GM21786 (cell line): ENCODE data around the gene MAD1L1.
A peak's percentile ranks its signal among the peaks of the same experiment; 100 is the strongest.

Experiments
- ATAC-seq: cut with Tn5 transposase; IDR thresholded peaks from one replicate; pipeline ENCODE4 v1.9.1; 2021; ENCODE audit not compliant: unreplicated experiment

MAD1L1 gene

GRCh38 chr7:1995426-1995825 lies 237.3 kb downstream of the MAD1L1 start:
- ATAC-seq, result no peak

GRCh38 chr7:1994931-1995330 lies 237.8 kb downstream of the MAD1L1 start:
- ATAC-seq, result no peak

- no peak for ATAC-seq
Observed at GRCh38 chr7:1993776-1994740, 238.7 kb downstream of the MAD1L1 start.

DNA sequence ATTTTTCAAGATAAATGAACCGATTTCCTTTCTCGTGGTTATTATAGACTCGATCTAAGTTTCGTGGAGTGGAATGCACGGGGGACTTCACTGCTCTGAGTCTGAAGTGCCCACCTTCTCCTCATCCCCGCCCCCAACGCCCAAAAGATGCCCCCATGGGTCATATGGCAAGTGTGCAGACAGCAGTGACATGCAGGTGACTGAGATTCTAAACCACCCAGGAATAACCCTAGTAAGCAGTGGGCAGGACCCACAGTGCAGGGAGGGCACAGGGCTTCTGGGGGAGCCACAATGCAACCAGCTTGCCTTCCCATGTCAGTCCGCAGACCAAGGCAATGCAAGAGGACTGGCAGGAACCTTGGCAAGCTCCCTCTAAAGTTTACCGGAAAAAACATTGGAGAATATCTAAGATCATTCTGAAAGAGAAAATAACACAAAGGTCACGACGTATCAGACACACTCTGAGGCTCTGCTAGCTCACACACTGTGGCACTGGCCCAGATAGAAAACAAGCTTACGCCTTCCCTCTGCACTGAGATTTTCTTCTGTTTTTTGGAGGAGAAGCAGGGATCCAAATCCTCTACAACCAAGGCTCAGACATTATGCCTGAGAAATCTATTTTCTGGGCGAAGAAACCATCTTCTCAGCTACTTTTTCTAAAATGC lies 239.6 kb downstream of the MAD1L1 start:
- no peak for ATAC-seq

DNA sequence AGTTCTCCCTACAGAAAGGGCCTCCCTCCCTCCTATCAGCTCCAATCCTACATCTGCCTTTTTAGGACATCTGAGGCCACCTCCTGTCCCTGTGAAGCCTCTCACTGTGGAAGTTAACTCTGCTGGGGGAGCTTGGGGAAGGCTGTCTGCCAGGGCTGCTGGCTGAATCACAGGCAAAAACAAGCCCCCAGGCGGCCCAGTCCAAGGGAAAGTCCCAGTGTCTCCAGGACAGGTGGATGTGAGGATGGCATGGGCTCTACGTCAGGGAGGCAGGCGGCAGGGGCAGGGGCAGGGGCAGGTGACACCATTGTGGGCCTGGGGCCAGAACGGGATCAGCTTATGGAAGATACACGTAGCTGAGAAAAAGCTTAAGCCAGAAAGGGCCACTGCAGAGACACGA lies 240.2 kb downstream of the MAD1L1 start:
- no peak for ATAC-seq

- ATAC-seq, result no peak
Observed at GRCh38 chr7:1990001-1990670, 242.6 kb downstream of the MAD1L1 start.

DNA sequence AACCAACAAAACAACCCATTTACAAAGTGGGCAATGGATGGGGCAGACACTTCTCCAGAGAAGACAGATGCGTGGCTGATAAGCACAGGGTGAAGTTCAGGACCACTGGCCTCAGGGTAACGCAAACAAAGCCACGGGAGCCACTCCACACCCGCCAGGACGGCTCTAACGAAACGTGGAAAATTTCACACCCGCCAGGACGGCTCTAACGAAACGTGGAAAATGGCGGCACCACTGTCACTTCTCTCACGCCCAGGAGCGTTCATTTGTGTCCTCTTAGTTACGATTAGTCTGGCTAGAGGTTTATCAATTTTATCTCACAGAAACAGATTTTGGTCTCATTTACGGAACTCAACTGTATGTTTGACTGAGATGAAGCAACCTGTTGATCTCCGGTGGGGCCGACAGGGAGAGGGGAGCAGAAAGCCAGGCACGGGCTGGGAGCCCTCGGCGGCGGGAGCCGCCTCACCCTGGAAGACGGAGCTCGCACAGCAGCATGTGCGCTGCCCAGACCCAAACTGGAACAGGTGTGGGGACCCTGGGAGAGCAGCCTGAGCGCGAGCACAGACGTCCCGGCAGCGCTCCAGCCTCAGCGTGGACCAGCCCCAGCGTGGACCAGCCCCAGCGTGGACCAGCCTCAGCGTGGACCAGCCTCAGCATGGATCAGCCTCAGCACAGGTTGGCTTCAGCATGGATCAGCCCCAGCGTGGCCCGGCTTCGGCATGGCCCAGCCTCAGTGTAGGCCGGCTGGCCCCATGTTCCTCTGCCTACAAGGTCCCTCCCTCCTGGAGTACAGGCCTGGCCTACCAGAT lies 243.5 kb downstream of the MAD1L1 start:
- no peak for ATAC-seq

GRCh38 chr7:1988533-1988930 lies 244.2 kb downstream of the MAD1L1 start:
- no peak for ATAC-seq

DNA sequence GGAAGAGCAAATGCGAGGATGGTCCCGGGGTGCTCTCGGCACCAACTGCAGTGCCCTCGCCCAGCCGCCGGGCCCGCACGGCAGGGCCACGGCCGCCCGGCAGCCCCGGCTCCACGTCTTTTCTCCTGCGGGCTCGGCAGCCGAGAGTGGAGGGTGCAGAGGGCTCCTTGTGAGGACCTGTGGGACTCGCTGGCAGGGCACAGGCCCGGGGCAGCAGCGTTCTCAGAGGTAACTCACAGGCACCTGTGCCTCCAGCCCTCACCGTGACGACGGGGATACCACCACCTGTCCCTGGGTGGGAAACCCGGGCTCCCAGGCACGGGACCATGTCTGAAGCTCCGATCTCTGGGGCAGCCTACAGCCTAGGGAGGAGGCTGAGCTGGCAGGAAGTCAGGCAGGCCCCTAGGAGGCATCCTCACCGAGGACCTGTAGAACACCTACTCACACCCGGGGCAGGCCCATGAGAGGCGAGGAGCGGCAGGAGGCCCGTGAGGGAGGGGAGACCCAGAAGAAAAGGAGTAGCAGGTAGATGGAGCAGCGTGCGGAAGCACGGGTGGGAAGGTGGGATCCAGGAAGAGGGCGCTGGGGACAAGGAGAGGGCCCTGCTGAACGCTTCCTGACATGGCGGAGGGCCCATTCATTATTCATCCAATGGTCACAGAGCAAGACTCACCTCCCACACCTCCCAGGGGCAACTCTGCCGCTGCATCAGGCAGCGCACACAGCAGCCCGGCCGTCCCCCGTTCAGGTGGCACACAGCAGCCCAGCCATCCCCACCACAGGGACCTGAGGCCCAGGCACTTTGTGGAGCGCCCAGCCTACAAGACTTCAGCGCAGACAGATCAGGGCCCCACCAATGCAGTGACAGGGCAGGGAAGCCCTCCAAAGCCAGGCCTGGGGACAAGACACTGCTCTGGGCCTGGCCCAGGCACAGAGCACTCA lies 244.9 kb downstream of the MAD1L1 start:
- no peak for ATAC-seq

GRCh38 chr7:1987084-1987535 lies 245.6 kb downstream of the MAD1L1 start:
- no peak for ATAC-seq

DNA sequence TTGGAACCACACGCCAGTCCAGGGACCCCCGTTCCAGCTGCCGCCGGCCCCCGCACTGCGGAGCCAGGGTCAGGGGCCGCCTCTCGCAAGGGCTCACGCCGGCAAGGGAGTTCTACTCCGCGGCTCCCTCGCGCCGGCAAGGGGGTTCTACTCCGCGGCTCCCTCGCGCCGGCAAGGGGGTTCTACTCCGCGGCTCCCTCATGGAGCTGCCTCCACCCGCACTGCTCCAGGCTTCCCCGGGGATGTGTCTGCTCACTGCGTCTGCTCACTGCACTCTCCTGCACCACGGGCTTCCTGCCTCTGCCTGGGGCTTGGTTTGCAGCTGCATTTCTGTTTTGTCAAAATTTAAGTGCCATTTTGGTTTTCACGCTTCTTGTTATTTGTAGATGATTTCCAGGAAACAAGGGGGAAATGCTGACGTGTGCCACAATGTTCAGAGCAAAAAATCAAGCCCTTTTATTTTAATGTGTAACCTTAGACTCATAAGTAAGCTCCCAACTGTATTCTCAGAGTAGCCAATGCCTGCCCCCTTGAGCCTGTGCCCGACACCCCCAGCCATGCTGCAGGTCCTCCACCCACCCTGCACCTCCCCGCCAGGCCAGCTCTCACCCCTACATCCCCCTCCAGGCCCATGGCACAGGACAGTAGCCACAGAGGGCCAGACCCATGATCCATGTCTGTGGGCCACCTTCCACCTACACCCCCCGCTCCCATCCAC lies 246.2 kb downstream of the MAD1L1 start:
- ATAC-seq, result no peak

- no peak for ATAC-seq
Observed at GRCh38 chr7:1985936-1986335, 246.8 kb downstream of the MAD1L1 start.

GRCh38 chr7:1985042-1985441 lies 247.7 kb downstream of the MAD1L1 start:
- no peak for ATAC-seq

GRCh38 chr7:1981878-1982230 lies 250.9 kb downstream of the MAD1L1 start:
- no peak for ATAC-seq

- ATAC-seq, result no peak
Observed at GRCh38 chr7:1981201-1981877, 251.4 kb downstream of the MAD1L1 start.

DNA sequence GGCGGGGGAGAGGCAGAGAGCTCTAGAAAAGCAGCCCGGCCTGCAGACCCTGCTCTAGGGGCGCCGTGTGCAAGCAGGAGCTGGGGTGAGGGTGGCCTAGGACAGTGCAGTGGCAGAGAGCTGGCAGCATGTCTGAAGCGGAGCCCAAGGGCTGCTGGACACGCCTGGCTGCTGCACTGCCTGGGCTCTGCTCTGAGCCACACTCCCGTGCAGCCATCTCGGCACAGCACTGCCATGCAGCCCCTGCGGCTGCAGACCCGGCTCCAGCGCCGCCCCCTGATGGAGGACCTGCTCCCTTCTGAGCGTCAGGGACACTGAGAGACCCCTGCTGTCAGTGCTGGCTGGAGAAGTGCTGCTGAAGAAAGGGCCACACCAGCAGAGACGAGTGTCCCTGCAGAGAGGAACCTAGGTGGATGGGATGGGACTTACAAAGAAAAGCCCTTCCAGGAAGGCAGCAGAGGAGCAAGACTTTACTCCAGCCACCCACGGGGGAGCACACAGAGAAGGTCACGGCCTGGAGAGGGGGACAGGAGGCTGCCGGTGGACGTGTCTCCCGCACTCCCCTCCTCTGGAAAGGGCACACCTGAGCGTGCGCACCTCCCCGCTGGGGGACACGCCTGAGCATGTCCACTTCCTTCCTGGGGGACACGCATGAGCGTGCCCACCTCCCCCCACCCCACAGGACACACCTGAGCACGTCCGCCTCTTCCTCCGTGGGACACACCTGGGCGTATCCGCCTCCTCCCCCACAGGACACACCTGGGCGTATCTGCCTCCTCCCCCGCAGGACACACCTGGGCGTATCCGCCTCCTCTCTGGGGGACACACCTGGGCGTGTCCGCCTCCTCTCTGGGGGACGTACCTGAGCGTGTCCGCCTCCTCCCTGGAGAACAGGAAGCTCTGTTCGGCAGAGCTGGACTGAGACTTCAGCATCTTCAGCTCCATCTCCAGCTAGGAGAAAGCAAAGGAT lies 252.9 kb downstream of the MAD1L1 start:
- peak; percentile 68 for ATAC-seq
